GM23338 (cell line): ENCODE measurements around the gene TMEM221. TPM values are rescaled to one million over a fixed set of nuclear protein-coding genes. Genes with fewer than 3 reads are reported as not detected.

Source experiments
- ATAC-seq: fragments of 200-7000 bp; cut with Tn5 transposase; 3 replicates; pipeline ENCODE4 v1.9.1; 2020
- DNase-seq: peaks from one replicate; pipeline ENCODE4 v3.0.0-alpha.2; 2015; ENCODE audit warnings: low spot score
- H2AFZ ChIP-seq: fragments of 200-600 bp; sonication (generic); 2 replicates; pipeline ENCODE4 v1.8.0; 2016; ENCODE audit warnings: antibody characterized with exemption, mild to moderate bottlenecking, moderate library complexity
- H3F3A ChIP-seq: fragments of 200-600 bp; sonication (generic); replicated peaks from 2 replicates; pipeline ENCODE4 v1.8.0; 2017; ENCODE audit warnings: antibody characterized with exemption, mixed run types, low read depth
- H3K27ac ChIP-seq: fragments of 200-600 bp; sonication (generic); 2 replicates; pipeline ENCODE4 v1.6.1; 2016; ENCODE audit warnings: low read depth
- H3K27me3 ChIP-seq: fragments of 200-600 bp; sonication (generic); 2 replicates; pipeline ENCODE4 v1.8.0; 2016; ENCODE audit warnings: mild to moderate bottlenecking, mixed run types, moderate library complexity; ENCODE audit not compliant: insufficient read depth
- H3K36me3 ChIP-seq: fragments of 200-600 bp; sonication (generic); 2 replicates; pipeline ENCODE4 v1.8.0; 2016; ENCODE audit warnings: mild to moderate bottlenecking; ENCODE audit not compliant: insufficient read depth
- H3K4me1 ChIP-seq: fragments of 200-600 bp; sonication (generic); 2 replicates; pipeline ENCODE4 v1.8.0; 2016; ENCODE audit warnings: mild to moderate bottlenecking, moderate library complexity; ENCODE audit not compliant: insufficient read depth
- H3K4me2 ChIP-seq: fragments of 200-600 bp; sonication (generic); 2 replicates; pipeline ENCODE4 v1.7.1; 2017; ENCODE audit warnings: mixed run types
- H3K4me3 ChIP-seq: fragments of 200-600 bp; sonication (generic); 2 replicates; pipeline ENCODE4 v1.6.1; 2016; ENCODE audit warnings: mixed run types
- H3K79me2 ChIP-seq: fragments of 200-600 bp; sonication (generic); replicated peaks from 2 replicates; pipeline ENCODE4 v1.8.0; 2017; ENCODE audit warnings: mild to moderate bottlenecking; ENCODE audit not compliant: insufficient read depth
- H3K9me2 ChIP-seq: fragments of 200-600 bp; sonication (generic); 2 replicates; pipeline ENCODE4 v1.8.0; 2017; ENCODE audit not compliant: insufficient read depth
- H4K20me1 ChIP-seq: fragments of 200-600 bp; sonication (generic); replicated peaks from 2 replicates; pipeline ENCODE4 v1.8.0; 2017; ENCODE audit warnings: mild to moderate bottlenecking; ENCODE audit not compliant: insufficient read depth
- H3K27ac Mint-ChIP-seq: 2 replicates; pipeline ENCODE4 v1.8.0; 2020; ENCODE audit warnings: inconsistent platforms, mild to moderate bottlenecking, moderate library complexity, mixed read lengths
- H3K27me3 Mint-ChIP-seq: 3 replicates; pipeline ENCODE4 v1.8.0; 2022; ENCODE audit warnings: low read depth, mild to moderate bottlenecking, moderate library complexity, mixed read lengths, inconsistent platforms; ENCODE audit not compliant: insufficient read depth, poor library complexity
- H3K36me3 Mint-ChIP-seq: 3 replicates; pipeline ENCODE4 v1.8.0; 2021; ENCODE audit warnings: low read depth, mild to moderate bottlenecking, inconsistent platforms, moderate library complexity, mixed read lengths
- H3K4me1 Mint-ChIP-seq: 3 replicates; pipeline ENCODE4 v1.8.0; 2020; ENCODE audit warnings: mild to moderate bottlenecking, inconsistent platforms, mixed read lengths
- H3K4me3 Mint-ChIP-seq: 3 replicates; pipeline ENCODE4 v1.8.0; 2021; ENCODE audit warnings: moderate library complexity, mild to moderate bottlenecking, inconsistent platforms, mixed read lengths
- H3K9me3 Mint-ChIP-seq: 3 replicates; pipeline ENCODE4 v1.8.0; 2020; ENCODE audit warnings: moderate library complexity, mild to moderate bottlenecking, inconsistent platforms, mixed read lengths
- CREB1 ChIP-seq: fragments of 250-450 bp; sonication (Bioruptor Pico); IDR thresholded peaks from 2 replicates; pipeline ENCODE4 v1.5.0; 2020; ENCODE audit warnings: low read depth, mild to moderate bottlenecking, moderate library complexity
- EZH2 ChIP-seq: fragments of 200-600 bp; sonication (generic); IDR thresholded peaks from one replicate; pipeline ENCODE4 v1.8.0; 2017; ENCODE audit warnings: antibody characterized with exemption, mild to moderate bottlenecking, low read depth; ENCODE audit not compliant: unreplicated experiment
- EZH2phosphoT487 ChIP-seq: fragments of 200-600 bp; sonication (generic); IDR thresholded peaks from one replicate; pipeline ENCODE4 v1.8.1; 2018; ENCODE audit warnings: antibody characterized with exemption; ENCODE audit not compliant: unreplicated experiment
- NANOG ChIP-seq: IDR thresholded peaks from 2 replicates; pipeline ENCODE4 v1.6.1; 2016; ENCODE audit warnings: antibody characterized with exemption, borderline replicate concordance
- POLR2AphosphoS5 ChIP-seq: IDR thresholded peaks from 2 replicates; pipeline ENCODE4 v1.6.1; 2016; ENCODE audit warnings: antibody characterized with exemption, low read depth
- STAT1 ChIP-seq: IDR thresholded peaks from one replicate; pipeline ENCODE4 v1.6.1; 2016; ENCODE audit warnings: antibody characterized with exemption; ENCODE audit not compliant: unreplicated experiment
- ZNF331 ChIP-seq: fragments of 250-450 bp; sonication (Bioruptor Pico); IDR thresholded peaks from 2 replicates; pipeline ENCODE4 v1.5.0; 2020; ENCODE audit warnings: low read depth, mild to moderate bottlenecking, moderate library complexity
- polyA plus RNA-seq: library from polyadenylated mRNA; unstranded; fragments of >200 nt; fragmentation: Nextera tagmentation; extraction: Ambion mirVana; gene quantifications from 2 replicates; pipeline ENCODE4 v1.2.1, GENCODE V29; 2016
- total RNA-seq: library from RNA; depleted of rRNA; stranded (reverse); fragments of >200 nt; shearing (Covaris generic); gene quantifications from 2 replicates; pipeline ENCODE4 v1.2.3, GENCODE V29; 2014
- TF ChIP-seq, protein P1 (sequence below): IDR thresholded peaks from 2 replicates; pipeline ENCODE4 v1.6.1; 2016; ENCODE audit warnings: antibody characterized with exemption
- TF ChIP-seq, protein P2 (sequence below): fragments of 250-450 bp; sonication (Bioruptor Pico); IDR thresholded peaks from 2 replicates; pipeline ENCODE4 v1.5.0; 2020; ENCODE audit warnings: mild to moderate bottlenecking, moderate library complexity

TMEM221 gene
- total and polyA plus RNA-seq, 2 experiments from 2014 or later: 0.40 to 0.90 TPM

DNA sequence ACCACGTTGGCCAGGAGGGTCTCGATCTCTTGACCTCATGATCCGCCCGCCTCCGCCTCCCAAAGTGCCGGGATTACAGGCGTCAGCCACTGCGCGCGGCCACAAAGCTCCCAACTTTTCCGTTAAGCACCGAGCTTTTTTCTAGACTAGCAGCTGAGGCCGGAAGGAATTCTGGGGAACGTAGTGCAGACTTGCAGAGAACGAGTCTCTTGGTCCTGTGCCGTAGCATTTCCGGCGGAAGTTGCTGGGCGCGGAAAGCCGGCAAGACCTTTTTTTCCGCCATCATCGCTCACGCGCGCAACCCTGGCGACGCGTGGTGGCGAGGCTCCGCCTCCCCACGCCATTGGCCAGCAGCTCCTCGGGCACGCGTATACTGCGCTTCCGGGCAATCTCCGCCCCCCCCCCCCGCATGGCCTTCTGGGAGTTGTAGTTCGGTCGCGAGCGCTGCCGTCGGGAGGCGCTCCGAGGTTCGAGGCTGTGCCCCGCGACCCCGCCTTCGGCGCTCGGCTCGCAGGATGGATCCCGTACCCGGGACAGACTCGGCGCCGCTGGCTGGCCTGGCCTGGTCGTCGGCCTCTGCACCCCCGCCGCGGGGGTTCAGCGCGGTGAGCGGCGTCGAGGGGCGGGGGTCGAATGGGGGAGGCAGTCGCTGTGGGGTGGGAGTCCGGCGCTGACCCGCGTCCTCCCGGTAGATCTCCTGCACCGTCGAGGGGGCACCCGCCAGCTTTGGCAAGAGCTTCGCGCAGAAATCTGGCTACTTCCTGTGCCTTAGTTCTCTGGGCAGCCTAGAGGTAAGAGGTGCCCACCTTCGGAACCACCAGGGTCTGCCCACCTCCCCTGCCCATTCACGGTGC is 28.6 kb downstream of the TMEM221 start, which contains the start of gene MVB12A:
TSS of gene MVB12A (plus strand) at position 427 of the 854 bp plus-strand sequence. CDS start at position 516, 89 bp downstream.
- H3K79me2 ChIP-seq: no peaks in the 10 kb centered on the region
- TF ChIP-seq CREB1 (peak; percentile 86), POLR2AphosphoS5 (peak; percentile 43; the same call in 1 of the 2 replicates), EZH2phosphoT487 (no peak), ZNF331 (CRISPR knock-in tag) (no peak)
- TF ChIP-seq, protein P1, sequence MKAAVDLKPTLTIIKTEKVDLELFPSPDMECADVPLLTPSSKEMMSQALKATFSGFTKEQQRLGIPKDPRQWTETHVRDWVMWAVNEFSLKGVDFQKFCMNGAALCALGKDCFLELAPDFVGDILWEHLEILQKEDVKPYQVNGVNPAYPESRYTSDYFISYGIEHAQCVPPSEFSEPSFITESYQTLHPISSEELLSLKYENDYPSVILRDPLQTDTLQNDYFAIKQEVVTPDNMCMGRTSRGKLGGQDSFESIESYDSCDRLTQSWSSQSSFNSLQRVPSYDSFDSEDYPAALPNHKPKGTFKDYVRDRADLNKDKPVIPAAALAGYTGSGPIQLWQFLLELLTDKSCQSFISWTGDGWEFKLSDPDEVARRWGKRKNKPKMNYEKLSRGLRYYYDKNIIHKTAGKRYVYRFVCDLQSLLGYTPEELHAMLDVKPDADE: peak; percentile 94
- H2AFZ ChIP-seq: peak within 1 kb of the TSS; percentile 85
- no peaks in the 10 kb centered on the region for H4K20me1 ChIP-seq
- H3K4me2 ChIP-seq: peak within 1 kb of the TSS; percentile 88
- H3K27me3 ChIP-seq: peaks cover 19% of the 10 kb centered on the region
- H3K4me3 ChIP-seq: peak within 1 kb of the TSS; percentile 70
- DNase-seq (peak; percentile 99), ATAC-seq (peak; percentile 82)
- peaks cover 19% of the 10 kb centered on the region for H3K4me1 ChIP-seq
- Mint-ChIP-seq H3K27ac (peak within 1 kb of the TSS; percentile 95), H3K4me3 (peak within 1 kb of the TSS; percentile 86), H3K4me1 (peaks cover 35% of the 10 kb centered on the region), H3K27me3 (peaks cover 29% of the 10 kb centered on the region), H3K9me3 (no peaks in the 10 kb centered on the region), H3K36me3 (no peaks in the 10 kb centered on the region; the same call in 1 of the 3 replicates)
- H3K27ac ChIP-seq: peak within 1 kb of the TSS; percentile 22
- no peaks in the 10 kb centered on the region for H3K9me2 ChIP-seq
- 0 out of 2 replicates have a peak, but pooled peaks cover 4% of the 10 kb centered on the region for H3F3A ChIP-seq
- no peaks in the 10 kb centered on the region for H3K36me3 ChIP-seq

DNA sequence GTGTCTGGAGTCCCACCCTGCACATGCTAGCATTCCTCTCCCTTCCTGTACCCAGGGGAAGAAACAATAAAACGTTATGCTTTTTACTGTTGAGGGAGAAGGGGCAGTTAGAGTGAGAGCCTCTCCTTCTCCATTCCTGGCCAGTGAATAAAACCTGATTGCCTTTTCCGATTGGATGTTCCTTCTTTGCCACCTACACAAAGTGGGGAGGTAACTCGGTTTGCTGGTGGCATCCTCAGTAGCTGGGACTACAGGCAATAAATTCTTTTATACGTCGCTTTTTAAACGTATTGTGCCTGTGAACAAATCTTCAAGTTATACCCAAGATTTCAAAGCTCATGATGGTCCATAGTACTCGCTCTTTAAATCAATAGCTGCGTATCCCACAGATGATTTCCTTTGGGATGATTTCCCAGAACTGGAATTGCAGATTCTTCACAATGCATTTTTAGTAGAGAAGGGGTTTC is 29.3 kb downstream of the TMEM221 start:
- no peak for ATAC-seq
- peak overlapping the region; percentile 86 for H3K4me3 Mint-ChIP-seq
- TF ChIP-seq NANOG (no peak), ZNF331 (CRISPR knock-in tag) (no peak), CREB1 (no peak), EZH2 (no peak), EZH2phosphoT487 (no peak), STAT1 (no peak)
- TF ChIP-seq, protein P2, sequence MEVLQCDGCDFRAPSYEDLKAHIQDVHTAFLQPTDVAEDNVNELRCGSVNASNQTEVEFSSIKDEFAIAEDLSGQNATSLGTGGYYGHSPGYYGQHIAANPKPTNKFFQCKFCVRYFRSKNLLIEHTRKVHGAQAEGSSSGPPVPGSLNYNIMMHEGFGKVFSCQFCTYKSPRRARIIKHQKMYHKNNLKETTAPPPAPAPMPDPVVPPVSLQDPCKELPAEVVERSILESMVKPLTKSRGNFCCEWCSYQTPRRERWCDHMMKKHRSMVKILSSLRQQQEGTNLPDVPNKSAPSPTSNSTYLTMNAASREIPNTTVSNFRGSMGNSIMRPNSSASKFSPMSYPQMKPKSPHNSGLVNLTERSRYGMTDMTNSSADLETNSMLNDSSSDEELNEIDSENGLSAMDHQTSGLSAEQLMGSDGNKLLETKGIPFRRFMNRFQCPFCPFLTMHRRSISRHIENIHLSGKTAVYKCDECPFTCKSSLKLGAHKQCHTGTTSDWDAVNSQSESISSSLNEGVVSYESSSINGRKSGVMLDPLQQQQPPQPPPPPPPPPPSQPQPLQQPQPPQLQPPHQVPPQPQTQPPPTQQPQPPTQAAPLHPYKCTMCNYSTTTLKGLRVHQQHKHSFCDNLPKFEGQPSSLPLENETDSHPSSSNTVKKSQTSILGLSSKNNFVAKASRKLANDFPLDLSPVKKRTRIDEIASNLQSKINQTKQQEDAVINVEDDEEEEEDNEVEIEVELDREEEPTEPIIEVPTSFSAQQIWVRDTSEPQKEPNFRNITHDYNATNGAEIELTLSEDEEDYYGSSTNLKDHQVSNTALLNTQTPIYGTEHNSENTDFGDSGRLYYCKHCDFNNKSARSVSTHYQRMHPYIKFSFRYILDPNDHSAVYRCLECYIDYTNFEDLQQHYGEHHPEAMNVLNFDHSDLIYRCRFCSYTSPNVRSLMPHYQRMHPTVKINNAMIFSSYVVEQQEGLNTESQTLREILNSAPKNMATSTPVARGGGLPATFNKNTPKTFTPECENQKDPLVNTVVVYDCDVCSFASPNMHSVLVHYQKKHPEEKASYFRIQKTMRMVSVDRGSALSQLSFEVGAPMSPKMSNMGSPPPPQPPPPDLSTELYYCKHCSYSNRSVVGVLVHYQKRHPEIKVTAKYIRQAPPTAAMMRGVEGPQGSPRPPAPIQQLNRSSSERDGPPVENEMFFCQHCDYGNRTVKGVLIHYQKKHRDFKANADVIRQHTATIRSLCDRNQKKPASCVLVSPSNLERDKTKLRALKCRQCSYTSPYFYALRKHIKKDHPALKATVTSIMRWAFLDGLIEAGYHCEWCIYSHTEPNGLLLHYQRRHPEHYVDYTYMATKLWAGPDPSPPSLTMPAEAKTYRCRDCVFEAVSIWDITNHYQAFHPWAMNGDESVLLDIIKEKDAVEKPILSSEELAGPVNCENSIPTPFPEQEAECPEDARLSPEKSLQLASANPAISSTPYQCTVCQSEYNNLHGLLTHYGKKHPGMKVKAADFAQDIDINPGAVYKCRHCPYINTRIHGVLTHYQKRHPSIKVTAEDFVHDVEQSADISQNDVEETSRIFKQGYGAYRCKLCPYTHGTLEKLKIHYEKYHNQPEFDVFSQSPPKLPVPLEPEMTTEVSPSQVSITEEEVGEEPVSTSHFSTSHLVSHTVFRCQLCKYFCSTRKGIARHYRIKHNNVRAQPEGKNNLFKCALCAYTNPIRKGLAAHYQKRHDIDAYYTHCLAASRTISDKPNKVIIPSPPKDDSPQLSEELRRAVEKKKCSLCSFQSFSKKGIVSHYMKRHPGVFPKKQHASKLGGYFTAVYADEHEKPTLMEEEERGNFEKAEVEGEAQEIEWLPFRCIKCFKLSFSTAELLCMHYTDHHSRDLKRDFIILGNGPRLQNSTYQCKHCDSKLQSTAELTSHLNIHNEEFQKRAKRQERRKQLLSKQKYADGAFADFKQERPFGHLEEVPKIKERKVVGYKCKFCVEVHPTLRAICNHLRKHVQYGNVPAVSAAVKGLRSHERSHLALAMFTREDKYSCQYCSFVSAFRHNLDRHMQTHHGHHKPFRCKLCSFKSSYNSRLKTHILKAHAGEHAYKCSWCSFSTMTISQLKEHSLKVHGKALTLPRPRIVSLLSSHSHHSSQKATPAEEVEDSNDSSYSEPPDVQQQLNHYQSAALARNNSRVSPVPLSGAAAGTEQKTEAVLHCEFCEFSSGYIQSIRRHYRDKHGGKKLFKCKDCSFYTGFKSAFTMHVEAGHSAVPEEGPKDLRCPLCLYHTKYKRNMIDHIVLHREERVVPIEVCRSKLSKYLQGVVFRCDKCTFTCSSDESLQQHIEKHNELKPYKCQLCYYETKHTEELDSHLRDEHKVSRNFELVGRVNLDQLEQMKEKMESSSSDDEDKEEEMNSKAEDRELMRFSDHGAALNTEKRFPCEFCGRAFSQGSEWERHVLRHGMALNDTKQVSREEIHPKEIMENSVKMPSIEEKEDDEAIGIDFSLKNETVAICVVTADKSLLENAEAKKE (CRISPR knock-in tag): no peak
- TF ChIP-seq, protein P1: no peak

More for the DNA sequence above, 29.3 kb downstream of the TMEM221 start:
- Histone ChIP-seq H3K4me2 (peak overlapping the region; percentile 68), H4K20me1 (no peaks in the 10 kb centered on the region), H3F3A (0 out of 2 replicates have a peak, but pooled peaks cover 6% of the 10 kb centered on the region), H3K4me3 (peak overlapping the region; percentile 46), H3K4me1 (peaks cover 22% of the 10 kb centered on the region), H2AFZ (peak overlapping the region; percentile 48; the same call in 1 of the 2 replicates), H3K79me2 (no peaks in the 10 kb centered on the region), H3K27me3 (peaks cover 25% of the 10 kb centered on the region), H3K9me2 (no peaks in the 10 kb centered on the region), H3K36me3 (no peaks in the 10 kb centered on the region), H3K27ac (peak overlapping the region; percentile 22)
- H3K27me3 Mint-ChIP-seq: peaks cover 29% of the 10 kb centered on the region
- H3K9me3 Mint-ChIP-seq: no peaks in the 10 kb centered on the region
- H3K36me3 Mint-ChIP-seq: peaks cover 2% of the 10 kb centered on the region
- peaks cover 29% of the 10 kb centered on the region for H3K4me1 Mint-ChIP-seq
- DNase-seq: no peak
- H3K27ac Mint-ChIP-seq: peak overlapping the region; percentile 95
